IMR-90 (cell line): ENCODE results near the gene LLGL1.

Source experiments
- TF ChIP-seq, protein P1 (sequence below): conservative IDR thresholded peaks from 2 replicates; pipeline ENCODE4 v1.5.1; 2012; ENCODE audit warnings: mild to moderate bottlenecking, low read depth, low read length, improper control_type of control experiment
- TF ChIP-seq, protein P2 (sequence below): fragments of 150-350 bp; IDR thresholded peaks from 2 replicates; pipeline ENCODE4 v1.6.1; 2017; ENCODE audit warnings: mild to moderate bottlenecking, antibody characterized with exemption, low read length, low read depth

DNA sequence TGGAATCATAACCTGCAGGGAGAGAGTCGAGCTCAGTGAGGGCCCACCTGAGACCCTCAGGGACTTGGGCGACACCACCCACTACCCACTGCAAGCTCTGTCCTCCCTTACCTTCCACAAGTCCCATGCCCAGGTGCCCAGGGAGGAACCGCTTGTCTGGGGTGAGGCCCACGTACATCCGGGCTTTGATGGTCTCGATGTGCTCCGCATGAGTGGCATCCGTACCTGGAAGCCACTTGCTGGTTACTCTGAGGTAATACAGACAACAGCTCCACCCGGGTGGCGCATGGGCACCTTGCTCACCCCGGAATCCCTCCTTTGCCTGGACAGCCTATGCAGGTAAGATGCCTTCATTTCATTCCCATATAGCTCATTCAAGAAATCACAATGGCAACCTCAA is 59.9 kb downstream of the LLGL1 start:
- TF ChIP-seq, protein P1, sequence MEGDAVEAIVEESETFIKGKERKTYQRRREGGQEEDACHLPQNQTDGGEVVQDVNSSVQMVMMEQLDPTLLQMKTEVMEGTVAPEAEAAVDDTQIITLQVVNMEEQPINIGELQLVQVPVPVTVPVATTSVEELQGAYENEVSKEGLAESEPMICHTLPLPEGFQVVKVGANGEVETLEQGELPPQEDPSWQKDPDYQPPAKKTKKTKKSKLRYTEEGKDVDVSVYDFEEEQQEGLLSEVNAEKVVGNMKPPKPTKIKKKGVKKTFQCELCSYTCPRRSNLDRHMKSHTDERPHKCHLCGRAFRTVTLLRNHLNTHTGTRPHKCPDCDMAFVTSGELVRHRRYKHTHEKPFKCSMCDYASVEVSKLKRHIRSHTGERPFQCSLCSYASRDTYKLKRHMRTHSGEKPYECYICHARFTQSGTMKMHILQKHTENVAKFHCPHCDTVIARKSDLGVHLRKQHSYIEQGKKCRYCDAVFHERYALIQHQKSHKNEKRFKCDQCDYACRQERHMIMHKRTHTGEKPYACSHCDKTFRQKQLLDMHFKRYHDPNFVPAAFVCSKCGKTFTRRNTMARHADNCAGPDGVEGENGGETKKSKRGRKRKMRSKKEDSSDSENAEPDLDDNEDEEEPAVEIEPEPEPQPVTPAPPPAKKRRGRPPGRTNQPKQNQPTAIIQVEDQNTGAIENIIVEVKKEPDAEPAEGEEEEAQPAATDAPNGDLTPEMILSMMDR = no peak
- TF ChIP-seq, protein P2, sequence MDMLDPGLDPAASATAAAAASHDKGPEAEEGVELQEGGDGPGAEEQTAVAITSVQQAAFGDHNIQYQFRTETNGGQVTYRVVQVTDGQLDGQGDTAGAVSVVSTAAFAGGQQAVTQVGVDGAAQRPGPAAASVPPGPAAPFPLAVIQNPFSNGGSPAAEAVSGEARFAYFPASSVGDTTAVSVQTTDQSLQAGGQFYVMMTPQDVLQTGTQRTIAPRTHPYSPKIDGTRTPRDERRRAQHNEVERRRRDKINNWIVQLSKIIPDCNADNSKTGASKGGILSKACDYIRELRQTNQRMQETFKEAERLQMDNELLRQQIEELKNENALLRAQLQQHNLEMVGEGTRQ = no peak
